Measurements from ENCODE around the gene UBAP1L. TPM values are rescaled to one million over a fixed set of nuclear protein-coding genes. Genes with fewer than 3 reads are reported as not detected.
A peak's percentile ranks its signal among the peaks of the same experiment; 100 is the strongest.
"Not testable (repeated sequence)": the region's sequence is repeated elsewhere in the genome, so short reads cannot be mapped to it uniquely, and the experiment has no call there.

UBAP1L gene
- total RNA-seq, 1 donor from 2014 or later = 6.0 TPM

DNA sequence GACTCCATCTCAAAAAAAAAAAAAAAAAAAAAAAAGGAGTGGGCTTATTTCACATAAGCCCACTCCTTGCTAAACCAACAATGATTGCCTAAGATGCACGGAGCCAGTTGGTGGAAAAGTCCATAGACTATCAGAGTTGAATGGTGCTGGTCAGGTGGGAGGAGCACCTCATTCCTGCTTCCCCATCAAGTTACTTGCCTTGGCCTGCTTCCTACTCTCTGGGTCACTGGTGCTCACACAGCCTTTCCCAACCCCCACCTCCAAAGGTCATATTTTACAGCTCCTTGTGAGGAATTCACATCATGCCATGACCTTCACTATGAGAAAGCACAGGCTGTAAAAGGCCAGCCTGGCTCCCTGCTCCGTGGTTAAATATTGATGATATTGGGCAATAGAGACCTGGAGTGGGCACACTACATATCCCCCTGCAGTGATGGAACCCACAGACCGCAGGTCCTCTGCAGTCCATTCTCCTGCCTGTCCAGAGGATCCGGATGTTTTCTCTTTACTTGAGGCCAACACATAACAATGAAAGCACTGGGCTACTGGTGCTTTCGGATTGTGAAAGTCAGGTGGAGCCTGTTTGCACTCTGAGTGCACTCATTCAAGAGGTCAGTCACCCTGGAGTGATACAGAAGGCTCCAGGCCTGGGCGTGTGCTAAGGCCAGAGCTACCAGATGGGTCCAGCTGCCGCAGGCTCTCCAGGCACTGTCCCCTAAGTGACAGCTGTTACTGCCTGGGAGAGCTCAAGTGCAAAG, 70.1 kb downstream of the UBAP1L start, which contains the start of gene SLC51B:
Gene SLC51B, plus strand, starts transcription at position 664 of the 758 bp plus-strand sequence. CDS start 4,618 bp downstream, outside the sequence.
- Mint-ChIP-seq H3K27me3 (peaks cover 3% of the 10 kb centered on the region), H3K36me3 (no peaks in the 10 kb centered on the region), H3K27ac (peak within 1 kb of the TSS; percentile 82), H3K9me3 (no peaks in the 10 kb centered on the region), H3K4me1 (ENCODE audit: unreplicated experiment) (peaks cover 34% of the 10 kb centered on the region), H3K4me3 (peak within 1 kb of the TSS; percentile 28)
- no peak for DNase-seq (ENCODE audit: extremely low spot score, unreplicated experiment)
- TF ChIP-seq, protein P1, sequence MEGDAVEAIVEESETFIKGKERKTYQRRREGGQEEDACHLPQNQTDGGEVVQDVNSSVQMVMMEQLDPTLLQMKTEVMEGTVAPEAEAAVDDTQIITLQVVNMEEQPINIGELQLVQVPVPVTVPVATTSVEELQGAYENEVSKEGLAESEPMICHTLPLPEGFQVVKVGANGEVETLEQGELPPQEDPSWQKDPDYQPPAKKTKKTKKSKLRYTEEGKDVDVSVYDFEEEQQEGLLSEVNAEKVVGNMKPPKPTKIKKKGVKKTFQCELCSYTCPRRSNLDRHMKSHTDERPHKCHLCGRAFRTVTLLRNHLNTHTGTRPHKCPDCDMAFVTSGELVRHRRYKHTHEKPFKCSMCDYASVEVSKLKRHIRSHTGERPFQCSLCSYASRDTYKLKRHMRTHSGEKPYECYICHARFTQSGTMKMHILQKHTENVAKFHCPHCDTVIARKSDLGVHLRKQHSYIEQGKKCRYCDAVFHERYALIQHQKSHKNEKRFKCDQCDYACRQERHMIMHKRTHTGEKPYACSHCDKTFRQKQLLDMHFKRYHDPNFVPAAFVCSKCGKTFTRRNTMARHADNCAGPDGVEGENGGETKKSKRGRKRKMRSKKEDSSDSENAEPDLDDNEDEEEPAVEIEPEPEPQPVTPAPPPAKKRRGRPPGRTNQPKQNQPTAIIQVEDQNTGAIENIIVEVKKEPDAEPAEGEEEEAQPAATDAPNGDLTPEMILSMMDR (conservative IDR thresholded peaks at IDR 0.05) = no peak

DNA sequence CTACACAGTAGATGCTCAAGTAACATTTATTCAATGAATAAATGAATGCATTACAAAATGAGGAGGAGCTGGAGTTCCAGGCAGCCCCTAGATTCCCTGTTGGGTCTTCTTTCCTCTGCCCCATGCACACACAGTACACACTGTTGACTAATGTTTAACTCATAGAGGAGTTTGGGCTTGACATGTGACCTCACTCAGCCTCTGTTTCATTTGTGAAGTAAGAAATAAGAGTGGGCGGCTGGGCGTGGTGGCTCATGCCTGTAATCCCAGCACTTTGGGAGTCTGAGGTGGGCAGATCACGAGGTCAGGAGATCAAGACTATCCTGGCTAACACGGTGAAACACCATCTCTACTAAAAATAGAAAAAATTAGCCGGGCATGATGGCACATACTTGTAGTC, 70.8 kb downstream of the UBAP1L start:
- H3K4me1 Mint-ChIP-seq (ENCODE audit: unreplicated experiment) = peaks cover 30% of the 10 kb centered on the region
- not testable (repeated sequence) for DNase-seq (ENCODE audit: extremely low spot score, unreplicated experiment); H3K27me3 Mint-ChIP-seq

DNA sequence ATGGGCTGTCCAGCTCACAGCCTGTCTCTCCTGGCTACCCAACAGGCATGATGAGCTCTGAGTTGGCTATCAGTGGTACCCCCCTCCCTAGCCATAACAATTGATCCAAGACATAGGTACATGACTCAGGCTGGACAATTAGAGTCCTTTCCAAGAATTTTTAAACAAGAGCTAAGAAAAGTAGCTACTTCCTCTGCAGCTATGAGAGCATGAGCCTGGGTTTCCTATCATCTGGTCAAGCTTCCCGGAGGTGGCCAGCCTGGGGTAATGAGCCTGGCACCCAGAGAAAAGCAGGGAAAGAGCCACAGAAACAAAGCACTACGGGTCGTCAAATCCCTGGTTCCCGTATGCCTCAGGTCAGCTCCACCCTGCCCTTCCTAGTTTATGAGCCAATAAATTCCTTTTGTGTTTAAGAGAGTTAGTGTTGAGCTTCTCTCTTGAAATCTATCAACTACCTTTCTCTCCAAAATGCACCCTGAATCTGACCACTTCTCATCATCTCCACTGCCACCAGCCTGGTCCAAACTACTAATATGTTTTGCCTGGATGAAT, 72.1 kb downstream of the UBAP1L start:
- TF ChIP-seq, protein P1 (conservative IDR thresholded peaks at IDR 0.05) = no peak

More for the DNA sequence above, 70.8 kb downstream of the UBAP1L start:
- H3K36me3 Mint-ChIP-seq, H3K9me3 Mint-ChIP-seq: not testable (repeated sequence)
- Mint-ChIP-seq H3K4me3 (peak overlapping the region; percentile 28), H3K27ac (peak overlapping the region; percentile 74)

More for the DNA sequence above, 72.1 kb downstream of the UBAP1L start:
- DNase-seq (ENCODE audit: extremely low spot score, unreplicated experiment) = no peak
- H3K36me3 Mint-ChIP-seq = no peaks in the 10 kb centered on the region
- peaks cover 3% of the 10 kb centered on the region for H3K27me3 Mint-ChIP-seq
- H3K9me3 Mint-ChIP-seq = no peaks in the 10 kb centered on the region
- H3K27ac Mint-ChIP-seq = peak overlapping the region; percentile 73
- H3K4me1 Mint-ChIP-seq (ENCODE audit: unreplicated experiment) = peaks cover 31% of the 10 kb centered on the region
- H3K4me3 Mint-ChIP-seq = no peak overlapping the region

Other genes starting within 250 kb of the UBAP1L start
- 2.3 and 3.2 TPM in 2 replicates for gene ANKDD1A, start 203.3 kb downstream of the UBAP1L start, total RNA-seq (ENCODE audit: low replicate concordance)
- gene SPG21, start 125.3 kb downstream of the UBAP1L start, total RNA-seq (ENCODE audit: low replicate concordance) = 77.0 and 80.7 TPM in 2 replicates
- gene MTFMT, start 85.6 kb downstream of the UBAP1L start, total RNA-seq (ENCODE audit: low replicate concordance) = 19.2 and 19.5 TPM in 2 replicates
- 1.2 and 5.7 TPM in 2 replicates for gene SLC51B, start 69.8 kb downstream of the UBAP1L start, total RNA-seq (ENCODE audit: low replicate concordance)
- gene RASL12, start 47.2 kb downstream of the UBAP1L start, total RNA-seq (ENCODE audit: low replicate concordance) = 0.33 and 4.0 TPM in 2 replicates
- not detected in 2 replicates for gene KBTBD13, start 38.5 kb downstream of the UBAP1L start, total RNA-seq (ENCODE audit: low replicate concordance)
- gene PDCD7, start 18.6 kb upstream of the UBAP1L start, total RNA-seq (ENCODE audit: low replicate concordance) = 22.2 and 38.9 TPM in 2 replicates
- 52.1 and 55.1 TPM in 2 replicates for gene CLPX, start 70.1 kb upstream of the UBAP1L start, total RNA-seq (ENCODE audit: low replicate concordance)
- 0.07 and 1.8 TPM in 2 replicates for gene CILP, start 96.3 kb upstream of the UBAP1L start, total RNA-seq (ENCODE audit: low replicate concordance)
- gene PARP16, start 171.7 kb upstream of the UBAP1L start, total RNA-seq (ENCODE audit: low replicate concordance) = 8.0 and 12.7 TPM in 2 replicates
- gene RNU5A-1, start 180.9 kb upstream of the UBAP1L start, total RNA-seq (ENCODE audit: low replicate concordance) = not detected in 2 replicates
- 15.0 and 16.3 TPM in 2 replicates for gene RNU5B-1, start 189.5 kb upstream of the UBAP1L start, total RNA-seq (ENCODE audit: low replicate concordance)

Measured in type B pancreatic cell (in vitro differentiated cells).